Left hindlimb (tissue), 1 donor: ENCODE measurements around the gene CTSL.

ENCODE experiments used
- DNase-seq: peaks from one replicate; pipeline ENCODE4 v3.0.0-alpha.2; 2018

CTSL gene

DNA sequence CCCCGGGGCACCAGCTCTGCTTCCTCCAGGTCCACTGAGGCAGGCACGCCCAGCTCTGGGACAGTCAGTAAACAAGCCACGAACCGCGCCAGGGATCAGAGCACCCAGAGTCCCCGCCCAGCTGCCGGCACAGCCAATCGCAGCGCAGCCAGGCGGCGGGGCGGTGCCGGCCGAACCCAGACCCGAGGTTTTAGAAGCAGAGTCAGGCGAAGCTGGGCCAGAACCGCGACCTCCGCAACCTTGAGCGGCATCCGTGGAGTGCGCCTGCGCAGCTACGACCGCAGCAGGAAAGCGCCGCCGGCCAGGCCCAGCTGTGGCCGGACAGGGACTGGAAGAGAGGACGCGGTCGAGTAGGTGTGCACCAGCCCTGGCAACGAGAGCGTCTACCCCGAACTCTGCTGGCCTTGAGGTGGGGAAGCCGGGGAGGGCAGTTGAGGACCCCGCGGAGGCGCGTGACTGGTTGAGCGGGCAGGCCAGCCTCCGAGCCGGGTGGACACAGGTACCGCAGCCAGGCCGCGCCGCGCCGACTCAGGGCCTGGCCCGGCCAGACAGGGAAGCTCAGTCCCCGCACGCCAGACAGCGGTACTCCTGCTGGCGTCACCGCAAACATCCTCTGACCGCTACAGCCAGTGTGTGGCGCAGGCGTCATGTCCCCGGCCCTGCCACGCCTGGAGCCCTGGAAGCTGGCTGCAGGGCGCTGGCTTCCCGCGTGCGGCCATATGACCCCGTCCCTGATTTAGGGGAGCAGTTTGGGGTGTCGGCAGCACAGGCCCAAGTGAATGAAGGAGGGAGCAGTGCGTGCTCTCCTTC lies at the start of gene CTSL:
Gene CTSL, plus strand, starts transcription at position 220 of the 810 bp plus-strand sequence. CDS start 1,485 bp downstream, outside the sequence.
- DNase-seq, result peak; percentile 86

DNA sequence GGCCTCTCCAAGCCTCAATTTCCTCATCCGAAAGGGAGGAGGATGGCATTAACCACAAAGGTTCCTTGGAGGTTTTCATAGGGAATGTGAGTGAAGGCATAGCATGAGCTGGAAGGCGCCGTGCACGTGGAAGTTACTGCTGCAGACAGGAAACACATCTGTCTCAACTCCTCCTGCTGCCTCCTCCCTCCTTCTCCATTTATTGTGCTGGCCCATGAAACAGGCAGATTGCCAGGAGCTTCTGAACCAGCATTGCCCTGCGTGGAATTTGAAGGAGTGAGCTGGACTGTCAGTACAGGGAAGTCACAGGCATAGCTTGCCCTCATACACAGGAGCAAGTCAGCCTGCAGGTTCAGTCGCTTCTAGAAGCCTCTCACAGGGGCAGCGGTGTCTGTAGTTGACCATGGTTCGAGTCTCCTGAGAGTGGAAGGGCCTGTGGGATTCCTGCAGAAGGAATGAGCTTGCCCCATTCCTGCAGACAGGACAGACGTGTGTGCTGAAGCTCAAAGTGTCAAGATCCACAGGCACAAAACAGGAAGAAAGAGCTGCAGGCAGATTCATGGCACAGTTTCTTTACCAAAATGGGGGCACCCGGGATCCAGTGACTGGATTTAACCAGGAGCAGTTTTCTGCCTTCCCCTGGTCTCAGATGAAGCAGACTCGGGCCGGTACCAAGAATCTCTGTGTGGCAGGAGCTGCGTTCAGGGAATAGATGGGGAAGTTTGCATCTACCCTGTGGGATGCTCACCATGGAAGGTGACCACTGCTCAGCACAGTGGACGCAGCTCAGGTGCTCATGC lies 48.7 kb upstream of the CTSL start:
- no peak for DNase-seq

DNA sequence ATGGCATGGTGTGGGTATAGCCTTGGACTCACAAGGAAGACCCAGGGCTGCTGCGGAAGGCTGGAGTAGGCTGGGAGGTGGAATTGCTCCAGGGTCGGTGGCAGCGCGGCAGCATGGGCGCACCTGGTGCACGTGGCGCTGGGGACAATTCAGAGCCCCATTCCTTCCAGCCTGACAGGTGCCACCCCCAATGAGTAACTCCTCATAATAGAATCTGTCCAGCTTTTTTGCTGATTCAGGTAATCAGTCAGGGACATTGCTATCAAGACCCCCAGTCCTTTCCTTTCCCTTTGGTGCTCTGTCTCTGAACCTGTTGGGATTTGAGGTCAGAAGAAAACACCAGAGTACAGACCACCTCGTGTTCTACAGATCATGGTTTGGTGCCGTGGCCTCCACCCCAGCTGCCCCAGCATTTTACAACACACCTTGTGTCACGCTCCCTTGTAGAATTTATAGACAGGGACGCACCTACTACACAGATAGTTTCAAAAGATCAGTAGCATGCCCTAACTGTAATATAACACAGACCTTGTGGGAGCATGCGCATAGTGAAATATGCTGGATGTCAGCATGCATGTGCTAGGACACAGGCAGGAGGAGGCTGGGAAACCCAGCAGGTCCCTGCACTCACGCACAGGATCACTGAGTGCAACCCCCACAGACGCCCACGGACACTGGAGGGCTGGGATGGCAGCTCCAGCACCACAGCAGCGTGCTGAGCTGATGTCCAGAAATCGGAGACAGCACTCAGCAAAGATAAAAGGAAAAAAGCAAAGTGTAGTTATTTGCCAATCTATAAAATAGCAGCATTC lies 47.9 kb upstream of the CTSL start:
- DNase-seq, result no peak

DNA sequence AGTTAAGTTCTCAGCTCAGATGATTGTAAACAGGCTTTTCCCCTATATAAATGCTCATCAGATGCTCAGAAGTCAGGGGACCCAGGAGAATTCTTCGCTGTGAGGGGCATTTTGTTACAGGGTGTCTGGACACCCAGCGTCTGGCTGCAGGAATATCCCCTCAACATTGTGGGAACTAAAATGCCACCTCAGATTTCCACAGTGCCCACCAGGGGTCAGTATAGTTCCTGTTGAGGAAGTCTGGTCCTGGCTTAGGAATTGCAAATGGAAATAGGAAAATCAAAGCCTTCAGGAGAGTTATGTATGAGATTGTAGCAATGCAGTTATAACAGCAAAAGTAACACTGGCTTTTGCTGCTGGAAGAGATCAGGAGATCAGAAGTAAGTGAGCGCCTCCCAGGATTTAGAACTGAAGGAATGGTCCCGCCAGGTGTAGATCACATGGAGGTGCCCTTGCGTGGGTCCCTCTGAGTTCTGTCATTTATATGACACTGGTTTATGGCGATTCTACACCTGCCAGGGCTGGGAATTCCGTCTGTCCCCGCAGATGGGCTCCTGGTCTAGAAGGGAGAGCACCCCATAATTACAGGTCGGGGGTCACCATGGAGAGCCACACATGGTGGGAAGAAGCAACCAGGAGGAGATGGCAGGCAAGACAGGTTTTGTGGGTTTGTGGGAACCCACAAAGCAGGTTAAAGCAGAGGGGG lies 47.1 kb upstream of the CTSL start:
- DNase-seq, result peak; percentile 61

DNA sequence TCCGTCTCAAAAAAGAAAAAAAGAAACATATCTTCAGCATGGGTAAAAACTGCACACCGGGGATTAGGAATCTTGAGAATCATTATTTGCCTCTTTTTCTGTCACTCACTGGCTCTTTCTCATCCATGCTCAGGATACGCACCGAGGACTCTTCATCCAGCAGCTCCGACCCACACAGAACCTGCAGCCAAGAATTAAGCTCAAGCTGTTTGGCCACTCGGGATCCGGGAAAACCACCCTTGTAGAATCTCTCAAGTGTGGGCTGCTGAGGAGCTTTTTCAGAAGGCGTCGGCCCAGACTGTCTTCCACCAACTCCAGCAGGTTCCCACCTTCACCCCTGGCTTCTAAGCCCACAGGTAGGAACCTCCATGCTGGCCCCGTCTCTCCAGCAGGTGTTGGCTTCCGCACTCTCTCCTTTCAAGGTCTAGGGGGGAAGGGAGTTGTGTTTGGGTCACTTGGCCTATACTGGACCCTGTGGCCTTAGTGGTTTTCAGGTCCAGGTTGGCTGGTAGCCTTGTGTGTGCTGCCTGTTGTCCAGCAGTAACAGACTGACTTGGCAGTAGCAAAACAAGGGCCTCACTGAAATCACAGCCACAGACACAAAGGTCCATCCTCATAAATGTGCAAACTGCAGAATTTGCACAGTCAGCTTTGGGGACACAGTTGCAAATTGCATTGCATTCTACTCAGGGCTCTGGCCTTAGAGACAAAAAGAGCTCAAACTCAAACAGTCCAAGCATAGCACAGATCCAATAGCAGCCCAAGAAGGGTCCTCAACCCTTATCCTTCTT lies 44.5 kb upstream of the CTSL start:
- no peak for DNase-seq

DNA sequence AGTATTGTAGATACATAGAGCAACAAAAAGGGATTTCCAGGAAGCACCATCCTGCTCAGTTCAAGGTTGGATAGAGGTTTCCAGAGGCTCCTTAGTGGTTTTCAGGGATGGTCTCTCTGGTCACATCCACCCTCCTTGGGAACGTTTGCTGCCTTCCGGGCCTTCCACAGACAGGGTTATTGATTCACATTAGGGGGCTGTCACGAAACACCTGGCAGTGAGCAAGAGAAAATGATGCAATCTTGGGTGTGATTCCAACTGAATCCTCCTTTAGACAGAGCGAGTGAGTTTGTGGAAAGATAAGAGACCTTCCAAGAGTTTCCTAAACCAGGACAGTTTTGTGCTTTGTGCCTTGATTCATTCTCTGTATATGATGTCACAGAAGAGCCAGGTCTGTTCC lies 43.8 kb upstream of the CTSL start:
- DNase-seq, result no peak

DNA sequence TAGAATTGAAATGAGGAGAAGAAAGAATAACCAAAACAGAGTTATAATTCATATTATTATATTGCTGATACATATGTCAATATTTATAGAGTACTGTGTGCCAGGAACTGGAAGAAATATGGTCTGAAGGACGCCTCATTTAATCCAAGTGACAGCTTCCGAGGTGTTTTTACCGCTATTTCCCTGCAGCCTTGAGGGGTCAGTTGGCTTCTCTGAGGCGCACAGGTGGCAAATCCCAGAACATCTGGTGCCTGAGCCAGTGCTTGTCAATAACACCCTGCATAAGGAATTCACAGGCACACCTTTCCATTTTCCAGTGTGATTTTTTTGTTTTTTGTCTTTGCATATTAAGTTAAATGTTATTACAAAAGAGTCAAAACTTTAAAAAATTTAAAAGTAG lies 43.3 kb upstream of the CTSL start:
- DNase-seq, result no peak

DNA sequence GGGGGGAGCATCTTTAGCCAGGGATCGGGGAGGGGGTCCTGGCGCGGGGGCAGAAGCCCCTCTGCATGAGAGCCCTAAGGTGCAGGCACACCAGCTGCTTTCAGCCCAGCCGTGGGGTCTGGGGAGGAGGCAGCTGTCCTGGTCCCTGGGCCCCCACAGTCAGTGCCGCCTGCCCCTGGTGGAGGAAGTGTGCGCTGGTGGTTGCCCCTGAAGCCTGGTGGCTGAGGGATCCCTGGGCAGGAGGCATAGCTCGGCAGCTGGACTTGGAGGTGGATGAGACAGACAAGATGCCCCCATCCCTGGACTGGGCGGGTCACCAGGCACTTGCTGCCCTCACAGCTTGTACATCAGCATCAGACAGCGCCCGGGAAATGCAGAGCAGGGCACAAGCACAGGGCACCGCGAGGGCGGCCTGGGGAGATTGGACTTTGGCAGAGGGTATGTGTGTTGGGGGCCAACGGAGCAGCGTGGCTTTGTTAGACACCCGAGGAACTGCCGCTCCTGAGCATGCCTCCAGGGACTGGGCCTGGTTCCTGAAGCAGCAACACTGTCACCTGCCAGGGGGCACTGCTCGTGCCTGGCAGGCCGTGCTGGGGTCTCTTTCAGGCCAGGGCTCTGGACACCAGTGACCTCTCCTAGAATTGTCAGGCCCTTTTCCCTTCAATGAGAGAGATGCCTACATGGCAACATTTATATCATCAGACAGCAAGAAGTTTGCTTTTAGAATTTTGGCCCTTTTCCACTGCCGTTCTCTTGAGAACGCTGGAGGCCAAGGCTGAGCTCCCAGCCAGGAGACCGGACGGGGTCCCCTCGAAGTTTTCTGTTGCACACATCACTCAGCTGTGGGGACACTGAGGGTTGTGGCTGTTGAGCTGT lies 41.9 kb upstream of the CTSL start:
- DNase-seq, result no peak

DNA sequence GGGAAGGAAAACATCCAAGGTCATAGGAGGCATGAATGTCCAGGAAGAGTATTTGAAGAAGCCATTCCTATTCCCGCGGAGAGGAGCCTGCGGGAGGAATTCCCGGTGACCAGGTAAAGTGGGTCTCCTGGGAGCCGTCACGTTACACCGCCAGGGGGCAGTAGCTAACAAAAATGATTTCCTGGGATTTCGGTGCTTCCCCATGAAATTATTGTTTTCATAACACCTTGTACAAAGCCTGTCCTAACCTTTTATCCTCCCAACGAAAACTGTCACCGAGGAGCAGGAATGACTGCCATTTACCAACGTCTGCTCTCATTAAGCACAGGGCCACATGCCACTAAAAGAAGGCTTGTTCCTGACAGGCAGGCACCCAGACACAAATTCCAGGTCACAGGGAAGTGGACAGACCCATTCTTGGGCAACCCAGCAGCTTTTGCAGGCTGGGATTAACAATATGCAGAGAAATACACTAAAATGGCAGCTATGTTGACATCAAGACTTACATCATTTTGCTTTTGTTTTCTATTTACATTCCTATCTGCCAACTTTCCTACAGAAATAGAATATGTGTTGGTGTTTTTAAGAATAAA lies 41.2 kb upstream of the CTSL start:
- no peak for DNase-seq

DNA sequence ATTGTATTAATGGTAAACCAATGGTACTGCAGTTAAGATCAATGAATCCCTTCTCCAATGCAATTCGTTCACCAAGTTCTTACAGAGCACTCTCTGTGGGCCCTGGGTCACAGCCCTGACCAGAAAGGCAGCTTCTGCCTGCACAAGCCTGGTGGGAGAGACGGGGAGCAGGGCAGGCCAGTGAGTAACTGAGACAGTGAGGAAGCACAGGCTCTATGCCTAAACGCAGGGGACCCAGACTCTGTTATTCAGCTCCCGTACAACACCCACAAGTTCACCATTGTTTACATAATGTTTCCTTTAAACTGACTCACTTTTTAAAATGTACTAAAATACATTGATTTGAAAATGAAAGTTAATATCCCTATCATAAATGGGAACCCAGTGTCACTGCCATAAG lies 40.5 kb upstream of the CTSL start:
- no peak for DNase-seq

DNA sequence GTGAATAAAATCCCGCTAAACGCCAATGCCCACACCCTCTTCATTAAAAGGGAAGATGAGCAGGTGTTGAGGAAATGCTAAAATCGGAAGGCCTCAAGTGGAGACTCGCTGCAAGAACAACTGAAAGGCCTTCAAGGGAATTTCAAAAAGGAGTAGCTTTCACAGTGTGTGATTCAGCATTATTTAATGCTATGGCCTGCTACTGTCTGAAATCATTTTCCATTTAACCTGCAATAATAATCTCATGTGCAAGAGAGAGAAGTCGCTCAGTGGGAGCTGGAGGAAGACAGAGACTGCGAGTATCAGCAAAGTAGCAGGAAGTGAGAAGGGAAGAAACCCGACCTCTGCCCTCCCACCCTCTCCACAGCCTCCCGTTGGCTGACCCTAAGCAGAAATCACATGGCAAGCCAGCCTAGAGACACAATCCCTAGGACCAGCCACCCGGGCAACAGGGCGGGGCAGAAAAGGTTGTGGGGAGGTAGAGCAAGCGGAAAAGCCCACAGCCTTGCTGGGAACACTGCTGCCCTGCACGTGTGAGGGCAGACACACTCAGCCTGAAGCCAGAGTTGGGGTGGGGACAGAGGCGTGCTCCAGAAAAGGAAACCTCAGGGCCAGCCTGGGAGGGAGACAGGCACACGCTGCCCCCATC lies 39.9 kb upstream of the CTSL start:
- no peak for DNase-seq

DNA sequence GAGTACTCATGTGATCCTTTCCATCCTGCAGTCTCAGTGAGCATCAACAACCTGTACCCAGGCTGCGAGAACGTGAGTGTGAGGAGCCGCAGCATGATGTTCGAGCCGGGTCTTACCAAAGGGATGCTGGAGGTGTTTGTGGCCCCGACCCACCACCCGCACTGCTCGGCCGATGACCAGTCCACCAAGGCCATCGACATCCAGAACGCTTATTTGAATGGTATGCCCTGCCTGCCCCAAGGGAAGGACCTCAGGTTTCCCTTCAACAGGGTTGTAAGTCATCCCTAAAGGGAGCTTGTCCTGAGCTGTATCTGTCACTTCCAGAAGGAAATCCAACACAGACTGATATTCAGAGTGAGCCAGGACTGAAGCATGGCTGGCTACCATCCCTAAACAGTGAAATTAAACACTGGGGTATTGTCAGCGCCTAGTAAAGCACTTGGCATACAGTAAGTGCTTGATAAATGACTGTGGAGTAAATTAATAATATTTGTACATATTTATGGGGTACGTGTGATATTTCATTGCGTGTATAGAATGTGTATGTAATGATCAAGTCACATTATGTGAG lies 39.3 kb upstream of the CTSL start:
- DNase-seq, result no peak

DNA sequence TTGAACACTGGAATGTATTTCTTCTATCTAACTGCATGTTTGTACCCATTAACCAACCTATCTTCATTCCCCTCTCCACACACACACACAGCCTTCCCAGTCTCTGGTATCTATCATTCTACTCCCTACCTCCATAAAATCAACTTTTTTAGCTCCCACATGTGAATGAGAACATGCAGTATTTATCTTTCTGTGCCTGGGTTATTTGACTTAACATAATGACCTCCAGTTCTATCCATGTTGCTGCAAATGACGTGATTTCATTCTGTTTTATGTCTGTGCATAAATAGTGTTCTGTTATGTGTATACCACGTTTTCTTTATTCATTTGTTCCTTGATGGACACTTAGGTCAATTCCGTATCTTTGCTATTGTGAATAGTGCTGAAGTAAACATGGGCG lies 38.7 kb upstream of the CTSL start:
- DNase-seq, result no peak

DNA sequence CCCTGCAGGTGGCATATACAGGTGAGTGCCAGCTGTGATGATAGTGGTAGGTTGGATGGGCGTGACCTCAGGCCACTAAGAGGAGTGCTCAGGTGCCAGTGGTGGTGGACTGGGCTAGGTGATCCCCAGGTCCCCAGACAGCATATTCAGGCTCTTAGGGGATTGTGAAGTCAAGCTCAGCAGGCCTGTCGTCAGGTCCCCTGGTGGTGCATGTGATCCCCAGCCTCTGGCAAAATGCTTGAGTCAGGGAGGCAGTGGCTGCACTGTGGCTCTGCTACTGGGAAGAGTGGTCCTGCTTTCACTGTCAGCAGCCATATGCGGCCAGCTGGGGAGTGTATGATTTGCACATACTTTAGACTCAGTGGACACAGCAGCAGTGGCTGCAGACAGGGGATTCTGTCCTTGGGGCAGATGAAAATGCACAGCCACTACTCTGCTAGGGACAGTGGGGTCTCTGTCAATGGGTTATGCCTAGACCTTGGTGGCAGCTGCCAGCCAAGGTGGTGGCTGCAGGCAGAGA lies 31.6 kb upstream of the CTSL start:
- no peak for DNase-seq

DNA sequence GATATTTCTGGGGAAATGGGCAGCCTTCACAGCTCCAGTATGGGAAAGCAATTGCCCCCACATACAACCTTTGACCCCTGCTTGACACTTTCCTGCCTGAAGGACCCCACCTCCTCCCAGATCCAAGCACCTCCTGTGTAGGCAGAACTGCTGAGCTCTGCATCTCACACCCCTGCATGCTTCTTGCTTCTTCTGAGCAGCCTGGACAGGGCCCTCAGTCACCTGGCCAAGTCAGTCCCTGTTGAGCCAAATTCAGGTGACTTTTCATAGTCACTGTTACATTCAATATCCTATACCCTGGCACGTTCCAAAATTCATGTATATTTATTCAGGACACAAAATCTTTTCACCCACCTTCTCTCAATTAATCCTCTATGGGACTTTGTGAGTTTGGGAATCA lies 30.4 kb upstream of the CTSL start:
- no peak for DNase-seq

DNA sequence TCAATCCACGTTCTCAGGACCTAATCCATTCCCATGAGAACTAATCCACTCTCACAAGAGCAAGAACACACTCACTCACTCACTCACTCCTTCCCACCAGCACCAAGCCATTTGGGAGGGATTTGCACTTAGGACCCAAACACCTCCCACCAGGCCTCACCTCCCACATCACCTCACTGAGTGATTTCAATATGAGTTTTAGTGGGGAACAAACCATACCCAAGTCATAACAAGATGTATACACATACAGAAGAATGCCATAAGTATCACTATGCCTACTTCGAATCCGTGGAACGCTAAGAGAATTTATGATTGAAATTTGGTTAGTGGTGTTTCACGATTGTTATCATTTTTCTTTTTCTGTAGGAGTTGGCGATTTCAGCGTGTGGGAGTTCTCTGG lies 29.3 kb upstream of the CTSL start:
- DNase-seq, result no peak

DNA sequence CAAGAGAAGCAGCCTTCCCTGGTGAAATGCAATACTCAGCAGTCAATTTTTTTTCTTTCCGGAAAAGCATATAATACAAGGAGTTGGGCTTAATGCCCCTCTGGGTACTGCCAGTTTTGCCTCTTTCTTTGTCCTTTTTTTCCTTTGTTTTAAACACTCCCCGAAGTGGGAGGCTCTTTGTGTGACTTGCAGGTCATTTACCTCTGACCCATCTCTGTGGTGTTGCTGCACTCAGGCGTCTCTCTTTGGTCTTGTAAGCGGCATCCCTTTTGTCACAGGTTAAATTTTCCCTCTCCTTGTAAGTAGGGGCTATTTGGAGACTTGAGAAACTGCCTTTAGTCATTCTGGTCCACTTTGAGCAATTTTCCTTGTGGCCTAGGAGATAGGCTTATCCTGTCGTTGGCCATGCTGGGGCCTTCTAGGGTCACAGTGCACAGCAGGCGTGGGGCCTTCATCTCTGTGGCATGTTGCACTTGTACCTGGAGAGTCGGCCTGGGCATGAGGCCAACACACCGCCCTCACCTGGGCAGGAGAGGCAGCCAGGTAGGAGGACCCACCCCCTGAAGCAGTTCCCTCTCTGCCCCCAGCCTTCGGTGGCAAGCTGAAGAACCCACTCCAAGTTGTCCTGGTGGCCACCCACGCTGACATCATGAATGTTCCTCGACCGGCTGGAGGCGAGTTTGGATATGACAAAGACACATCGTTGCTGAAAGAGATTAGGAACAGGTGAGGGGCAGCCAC lies 27.7 kb upstream of the CTSL start:
- no peak for DNase-seq

DNA sequence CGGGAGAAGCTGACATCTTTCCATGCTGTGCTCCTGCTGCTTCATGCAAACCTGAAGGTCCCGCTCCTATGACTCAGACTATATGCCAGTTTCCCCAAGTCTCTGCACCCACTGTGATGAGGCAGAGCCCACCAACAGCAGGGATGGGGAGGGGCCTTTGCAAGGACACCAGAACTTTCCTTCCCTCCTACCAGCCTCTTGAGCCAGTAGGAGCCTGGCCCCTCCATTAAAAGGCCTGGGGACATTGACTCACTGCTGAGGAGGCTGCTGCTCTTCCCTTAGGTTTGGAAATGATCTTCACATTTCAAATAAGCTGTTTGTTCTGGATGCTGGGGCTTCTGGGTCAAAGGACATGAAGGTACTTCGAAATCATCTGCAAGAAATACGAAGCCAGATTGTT lies 26.1 kb upstream of the CTSL start:
- DNase-seq, result no peak

DNA sequence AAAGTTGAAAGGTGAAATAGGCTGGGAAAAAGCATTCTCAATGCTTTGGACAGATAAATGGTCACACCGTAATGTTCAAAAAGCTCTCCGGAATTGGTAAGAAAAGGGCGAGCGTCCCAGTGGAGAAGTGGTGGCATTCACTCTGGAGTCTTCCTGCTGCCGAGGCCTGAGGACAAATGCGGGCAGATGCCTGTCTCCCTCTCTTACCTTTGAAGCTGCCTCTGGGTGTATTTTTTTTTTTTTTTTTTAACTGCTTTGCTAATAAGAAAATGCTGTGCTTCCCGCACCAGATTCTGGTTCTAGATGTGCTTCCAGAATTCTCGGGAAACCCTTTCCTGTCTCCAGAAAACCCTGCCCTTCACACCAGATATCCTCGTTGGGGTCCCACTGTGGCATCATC lies 24.4 kb upstream of the CTSL start:
- DNase-seq, result no peak
